GM21515 (cell line): ENCODE data around the gene ZNF683.
A peak's percentile ranks its signal among the peaks of the same experiment; 100 is the strongest.
"Not testable (repeated sequence)": the region's sequence is repeated elsewhere in the genome, so short reads cannot be mapped to it uniquely, and the experiment has no call there.

ENCODE experiments used
- ATAC-seq: cut with Tn5 transposase; IDR thresholded peaks from one replicate; pipeline ENCODE4 v1.9.1; 2021; ENCODE audit not compliant: unreplicated experiment

Gene ZNF683

GRCh38 chr1:26338670-26339069, 33.9 kb downstream of the ZNF683 start:
- ATAC-seq = no peak

- ATAC-seq = no peak
Measured at GRCh38 chr1:26337625-26338024, 34.9 kb downstream of the ZNF683 start.

- ATAC-seq = no peak
Measured at GRCh38 chr1:26337206-26337535, 35.4 kb downstream of the ZNF683 start.

GRCh38 chr1:26336477-26337205, 35.9 kb downstream of the ZNF683 start:
- ATAC-seq = peak; percentile 54

GRCh38 chr1:26335774-26336476, 36.6 kb downstream of the ZNF683 start:
- no peak for ATAC-seq

- ATAC-seq = not testable (repeated sequence)
Measured at GRCh38 chr1:26333312-26333711, 39.2 kb downstream of the ZNF683 start.

- no peak for ATAC-seq
Measured at GRCh38 chr1:26330276-26330675, 42.3 kb downstream of the ZNF683 start.

GRCh38 chr1:26329380-26329779, 43.2 kb downstream of the ZNF683 start:
- ATAC-seq = not testable (repeated sequence)

- no peak for ATAC-seq
Measured at GRCh38 chr1:26328597-26328996, 44.0 kb downstream of the ZNF683 start.

- ATAC-seq = no peak
Measured at GRCh38 chr1:26327956-26328362, 44.6 kb downstream of the ZNF683 start.

- ATAC-seq = no peak
Measured at GRCh38 chr1:26324550-26324949, 48.0 kb downstream of the ZNF683 start.

GRCh38 chr1:26323382-26323781, 49.2 kb downstream of the ZNF683 start:
- ATAC-seq = no peak

GRCh38 chr1:26322042-26322331, 50.6 kb downstream of the ZNF683 start:
- ATAC-seq = no peak

- ATAC-seq = no peak
Measured at GRCh38 chr1:26321315-26322041, 51.1 kb downstream of the ZNF683 start.

GRCh38 chr1:26320896-26321295, 51.7 kb downstream of the ZNF683 start:
- no peak for ATAC-seq

- no peak for ATAC-seq
Measured at GRCh38 chr1:26318338-26319064, 54.0 kb downstream of the ZNF683 start.

- peak; percentile 40 for ATAC-seq
Measured at GRCh38 chr1:26317612-26318337, 54.8 kb downstream of the ZNF683 start, which contains the start of gene CD52. CD52 (plus strand) TSS chr1:26317958; CDS start chr1:26318018, 60 bp downstream.

- no peak for ATAC-seq
Measured at GRCh38 chr1:26317146-26317545, 55.4 kb downstream of the ZNF683 start.

GRCh38 chr1:26315874-26316850, 56.4 kb downstream of the ZNF683 start:
- ATAC-seq = no peak

- no peak for ATAC-seq
Measured at GRCh38 chr1:26314501-26314900, 58.0 kb downstream of the ZNF683 start.
